ENCODE measurements around the gene UTP15.

DNA sequence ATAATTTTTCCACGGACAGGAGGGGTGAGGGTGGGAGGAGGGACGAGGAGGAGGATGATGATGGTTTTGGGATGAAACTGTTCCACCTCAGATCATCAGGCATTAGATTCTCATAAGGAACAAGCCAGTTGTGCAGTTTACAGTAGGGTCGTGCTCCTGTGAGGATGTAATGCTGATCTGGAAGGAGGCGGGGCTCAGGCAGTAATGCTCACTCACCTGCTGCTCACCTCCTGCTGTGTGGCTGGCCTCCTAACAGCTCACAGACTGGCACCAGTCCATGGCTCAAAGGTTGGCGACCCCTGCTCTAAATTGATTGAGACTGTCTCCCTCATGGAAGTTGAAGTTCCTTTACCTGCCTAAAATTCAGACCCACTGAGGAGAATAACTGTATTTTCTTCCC is 33.3 kb upstream of the UTP15 start:
- TF ChIP-seq CTCF (IDR thresholded peaks at IDR 0.05 in 4 of 5, conservative IDR thresholded peaks at IDR 0.05 in 1 of 5), result no peak
- no peak for TF ChIP-seq POLR2A (IDR thresholded peaks at IDR 0.05)

Measured in gastrocnemius medialis (tissue), 4 donors.